ENCODE data around the gene GRB2.
"Not testable (repeated sequence)": the region's sequence is repeated elsewhere in the genome, so short reads cannot be mapped to it uniquely, and the experiment has no call there.

- not testable (repeated sequence) for TF ChIP-seq HDAC2 (IDR thresholded peaks at IDR 0.05); CTCF (IDR thresholded peaks at IDR 0.05); FOSL2 (IDR thresholded peaks at IDR 0.05); FOSL2 (CRISPR knock-in tag; IDR thresholded peaks at IDR 0.05); MAZ (IDR thresholded peaks at IDR 0.05; ENCODE audit: borderline replicate concordance, low read depth, low read length); KDM1A (IDR thresholded peaks at IDR 0.05; ENCODE audit: low read depth); POLR2A (IDR thresholded peaks at IDR 0.05; ENCODE audit: low read length); RNF2 (IDR thresholded peaks at IDR 0.05; ENCODE audit: borderline replicate concordance, low read depth); ESRRA (IDR thresholded peaks at IDR 0.05; ENCODE audit: borderline replicate concordance, low read length); RCOR1 (IDR thresholded peaks at IDR 0.05; ENCODE audit: low read depth, low read length); TP53 (CRISPR knock-in tag; IDR thresholded peaks at IDR 0.05); MAX (IDR thresholded peaks at IDR 0.05); RFX5 (IDR thresholded peaks at IDR 0.05)
These were observed 125.3 kb downstream of the GRB2 start for GRCh38 chr17:75280189-75280588.
